GM21825 (cell line): ENCODE measurements around the gene GJB1.

Source experiments
- ATAC-seq: cut with Tn5 transposase; IDR thresholded peaks from one replicate; pipeline ENCODE4 v1.9.1; 2021; ENCODE audit warnings: mild to moderate bottlenecking, moderate library complexity; ENCODE audit not compliant: unreplicated experiment

The GJB1 gene

DNA sequence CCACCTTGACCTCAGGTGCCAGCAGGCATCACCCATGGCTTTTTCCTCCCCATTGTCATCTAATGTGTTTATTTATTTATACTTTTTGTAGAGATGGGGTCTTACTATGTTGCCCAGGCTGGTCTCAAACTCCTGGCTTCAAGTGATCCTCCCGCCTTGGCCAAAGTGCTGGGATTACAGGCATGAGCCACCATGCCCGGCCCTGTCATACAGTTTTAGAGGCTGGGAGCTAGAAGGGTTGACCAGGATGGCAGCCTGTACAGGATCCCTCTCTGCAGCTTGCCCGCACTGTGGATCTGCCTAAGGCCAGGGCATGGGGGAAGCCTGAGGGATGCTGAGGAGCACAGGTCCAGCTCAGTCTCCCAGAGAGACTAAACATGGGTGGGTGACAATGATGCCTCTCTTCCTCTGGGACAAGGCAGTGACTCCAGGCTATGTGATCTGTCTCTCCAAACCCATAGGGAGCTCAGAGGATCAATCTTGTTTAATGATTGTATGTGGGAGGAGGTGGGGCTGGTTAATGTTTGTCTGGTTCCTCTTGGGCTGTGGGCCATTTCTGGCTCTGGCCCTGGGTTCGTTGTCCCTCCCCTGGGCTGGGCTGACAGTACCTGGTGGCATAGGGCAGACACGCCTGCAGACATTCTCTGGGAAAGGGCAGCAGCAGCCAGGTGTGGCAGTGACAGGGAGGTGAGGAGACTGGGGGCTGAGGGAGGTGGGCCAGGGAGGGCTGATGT, 8.3 kb upstream of the GJB1 start:
- no peak for ATAC-seq

DNA sequence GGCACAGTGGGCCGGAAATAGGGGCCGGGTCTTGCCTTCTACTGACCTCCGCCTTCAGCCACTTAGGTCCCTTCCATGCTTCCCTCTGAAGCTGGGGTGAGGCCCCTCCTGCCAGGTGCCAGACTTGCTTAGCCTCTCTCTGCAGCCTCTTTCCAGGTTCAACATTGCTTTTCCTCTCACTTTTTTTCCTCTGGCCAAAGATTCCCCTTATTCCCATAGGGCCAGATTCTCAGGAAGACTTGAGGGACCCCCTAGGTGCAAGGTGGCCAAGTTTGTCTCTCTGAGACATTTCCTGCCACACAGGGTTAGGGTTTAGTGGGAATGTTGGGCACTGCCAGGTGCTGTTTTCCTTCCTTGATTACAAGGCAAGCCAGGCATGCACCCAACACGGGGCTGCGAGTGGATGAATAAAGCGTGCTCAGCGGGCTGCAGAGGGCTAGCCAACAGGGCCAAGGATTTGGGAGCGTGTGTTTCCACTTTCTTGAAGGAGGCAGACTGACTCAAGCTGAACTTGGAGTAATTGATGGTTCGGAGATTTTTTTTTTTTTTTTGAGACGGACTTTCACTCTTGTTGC, 7.6 kb upstream of the GJB1 start:
- ATAC-seq, result no peak

DNA sequence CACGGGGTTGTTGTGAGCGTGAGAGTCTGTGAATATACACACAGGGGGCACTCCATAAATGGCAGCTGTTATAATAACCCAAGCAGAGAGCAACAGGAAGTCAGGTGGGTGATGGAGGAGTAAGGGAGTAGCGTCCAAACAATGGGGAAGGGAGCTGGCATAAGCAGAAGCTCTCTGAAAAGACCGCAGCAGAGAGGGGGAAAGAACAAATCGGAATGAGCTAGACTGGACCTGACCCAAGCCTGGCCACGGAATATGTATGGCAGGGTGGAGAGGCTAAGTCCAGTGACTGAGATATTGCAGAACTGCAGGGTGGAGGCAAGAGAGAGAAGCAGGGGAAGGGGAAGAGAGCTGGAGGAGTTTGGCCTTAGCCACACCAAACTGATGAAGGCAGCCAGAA, 6.5 kb upstream of the GJB1 start:
- no peak for ATAC-seq

DNA sequence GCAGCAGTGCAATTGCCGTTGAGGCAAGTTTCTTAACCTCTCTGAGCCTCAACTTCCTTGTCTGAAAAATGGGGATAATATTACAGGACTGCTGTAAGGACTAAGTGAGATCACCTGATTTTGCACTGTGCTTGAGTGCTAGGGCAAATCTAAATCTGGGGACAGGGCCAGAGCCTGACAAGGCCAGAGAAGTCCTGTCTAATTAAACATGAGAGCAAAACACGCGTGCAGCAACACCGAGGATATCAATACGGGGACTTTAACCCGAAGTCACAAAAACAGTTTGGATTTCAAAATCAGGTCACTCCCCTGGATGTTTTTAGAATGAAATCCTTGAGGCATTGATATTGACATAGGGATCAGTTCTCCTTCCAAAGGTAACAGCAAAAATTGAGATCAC, 5.7 kb upstream of the GJB1 start:
- no peak for ATAC-seq

- no peak for ATAC-seq
These were observed 1.9 kb upstream of the GJB1 start for GRCh38 chrX:71221145-71221544.

DNA sequence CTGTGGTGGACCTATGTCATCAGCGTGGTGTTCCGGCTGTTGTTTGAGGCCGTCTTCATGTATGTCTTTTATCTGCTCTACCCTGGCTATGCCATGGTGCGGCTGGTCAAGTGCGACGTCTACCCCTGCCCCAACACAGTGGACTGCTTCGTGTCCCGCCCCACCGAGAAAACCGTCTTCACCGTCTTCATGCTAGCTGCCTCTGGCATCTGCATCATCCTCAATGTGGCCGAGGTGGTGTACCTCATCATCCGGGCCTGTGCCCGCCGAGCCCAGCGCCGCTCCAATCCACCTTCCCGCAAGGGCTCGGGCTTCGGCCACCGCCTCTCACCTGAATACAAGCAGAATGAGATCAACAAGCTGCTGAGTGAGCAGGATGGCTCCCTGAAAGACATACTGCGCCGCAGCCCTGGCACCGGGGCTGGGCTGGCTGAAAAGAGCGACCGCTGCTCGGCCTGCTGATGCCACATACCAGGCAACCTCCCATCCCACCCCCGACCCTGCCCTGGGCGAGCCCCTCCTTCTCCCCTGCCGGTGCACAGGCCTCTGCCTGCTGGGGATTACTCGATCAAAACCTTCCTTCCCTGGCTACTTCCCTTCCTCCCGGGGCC, 1.2 kb downstream of the GJB1 start:
- ATAC-seq, result no peak

GRCh38 chrX:71225009-71225408, 2.0 kb downstream of the GJB1 start:
- ATAC-seq, result no peak

DNA sequence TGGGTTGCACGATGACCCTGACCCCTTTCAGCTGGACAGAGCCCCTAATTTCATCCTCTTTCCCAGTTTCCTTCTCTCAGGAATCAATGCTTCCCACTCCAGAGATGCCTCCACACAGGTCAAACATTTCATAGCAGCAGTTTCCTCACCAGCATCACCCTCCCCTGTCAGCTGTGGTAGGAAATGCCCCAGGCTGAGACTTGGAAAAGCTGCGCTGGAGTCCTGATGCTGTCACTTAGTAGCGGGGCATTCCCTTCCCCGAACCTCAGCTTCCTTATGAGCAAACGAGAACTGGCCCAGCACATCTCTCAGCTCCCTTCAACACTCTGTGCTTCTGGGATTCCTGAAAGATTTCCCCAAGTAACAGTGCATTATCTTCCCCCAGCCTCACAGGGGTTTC, 2.7 kb downstream of the GJB1 start:
- ATAC-seq, result no peak

- no peak for ATAC-seq
These were observed 4.5 kb downstream of the GJB1 start for GRCh38 chrX:71227370-71228062.

GRCh38 chrX:71228063-71228642, 5.1 kb downstream of the GJB1 start:
- no peak for ATAC-seq

DNA sequence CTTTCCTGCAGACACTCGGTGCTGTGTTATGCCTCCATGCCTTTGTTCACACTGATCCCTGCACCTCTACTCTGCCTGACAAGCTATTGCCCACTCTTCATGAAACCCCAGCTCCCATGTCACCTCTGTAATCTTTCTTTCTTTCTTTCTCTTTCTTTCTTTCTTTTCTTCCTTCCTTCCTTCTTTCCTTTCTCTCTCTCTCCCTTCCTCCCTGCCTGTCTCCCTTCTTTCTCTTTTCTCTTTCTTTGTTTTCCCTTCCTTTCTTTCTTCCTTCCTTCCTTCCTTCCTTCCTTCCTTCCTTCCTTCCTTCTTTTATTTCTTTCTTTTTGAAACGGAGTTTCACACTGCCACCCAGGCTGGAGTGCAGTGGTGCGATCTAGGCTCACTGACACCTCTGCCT, 12.5 kb downstream of the GJB1 start:
- ATAC-seq, result no peak

DNA sequence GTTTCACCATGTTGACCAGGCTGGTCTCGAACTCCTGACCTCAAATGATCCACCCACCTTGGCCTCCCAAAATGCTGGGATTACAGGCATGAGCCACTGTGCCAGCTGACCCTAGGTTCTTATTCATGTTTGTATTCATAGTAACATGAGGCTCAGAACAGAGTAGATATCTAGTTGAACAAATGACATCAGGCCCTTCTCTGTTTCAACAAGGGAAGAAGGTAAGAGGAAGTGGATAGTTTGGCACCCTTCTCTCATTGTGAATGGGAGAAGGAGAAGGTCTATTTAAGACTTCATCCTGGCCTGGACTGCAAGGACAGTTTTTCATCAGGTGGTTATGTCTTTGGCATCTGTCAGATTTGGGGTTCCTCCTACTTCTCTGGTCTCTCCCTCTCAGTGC, 13.8 kb downstream of the GJB1 start:
- ATAC-seq, result no peak

- ATAC-seq, result no peak
These were observed 16.8 kb downstream of the GJB1 start for GRCh38 chrX:71239781-71240180.

DNA sequence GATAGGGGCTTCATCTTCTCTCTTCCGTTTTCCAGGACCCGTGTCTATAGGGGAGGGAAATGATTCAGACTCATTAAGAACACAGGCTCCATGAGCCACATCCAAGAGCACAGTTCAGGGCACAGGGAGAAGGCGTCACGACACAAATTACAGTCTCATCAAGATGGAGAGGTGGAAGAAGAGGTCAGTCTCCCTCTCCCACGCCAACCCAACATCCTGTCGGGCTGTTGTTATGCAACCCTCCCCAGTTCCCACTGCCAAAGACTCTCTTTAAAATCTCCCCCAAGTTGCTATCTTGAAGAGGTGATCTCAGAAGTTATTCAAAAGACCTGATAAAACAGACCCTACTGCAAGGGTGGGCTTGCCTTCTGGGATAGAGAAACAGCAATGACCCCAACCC, 18.3 kb downstream of the GJB1 start:
- ATAC-seq, result no peak

DNA sequence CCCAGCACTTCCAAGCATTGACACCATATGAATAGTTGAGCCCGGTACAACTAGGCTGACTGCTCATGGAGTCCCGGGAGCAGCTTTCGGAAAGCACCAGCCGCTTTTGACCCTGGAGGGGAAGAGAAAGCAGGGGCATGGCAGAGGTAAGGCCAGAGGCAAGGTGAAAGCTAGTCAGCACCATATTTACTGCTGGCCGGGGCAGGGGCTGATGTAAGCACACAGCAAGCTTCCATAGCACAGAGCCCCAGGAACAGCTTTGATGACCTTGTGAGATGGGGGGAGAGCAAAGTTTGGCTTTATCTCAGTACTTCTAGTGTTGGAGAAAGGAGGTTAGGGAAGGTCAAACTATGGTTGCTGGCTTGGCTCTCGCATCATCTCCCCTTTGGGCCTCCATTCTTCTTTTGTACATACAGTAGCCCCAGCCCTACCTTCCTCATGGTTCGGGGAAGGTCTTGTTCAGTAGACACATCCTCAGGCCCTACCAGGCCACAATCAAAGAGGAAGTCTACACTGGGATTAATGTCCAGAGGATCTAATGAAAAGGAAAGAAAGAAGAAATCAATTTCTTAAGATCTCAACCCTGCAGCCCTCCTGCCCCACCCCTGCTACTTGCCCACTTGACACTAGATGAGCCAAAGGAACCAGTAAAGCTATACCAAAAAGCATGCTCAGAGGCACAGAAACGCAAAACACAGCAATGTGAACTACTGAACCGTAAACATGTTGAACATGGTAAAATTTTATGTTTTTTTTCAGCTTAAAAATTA, 21.5 kb downstream of the GJB1 start:
- ATAC-seq, result no peak

DNA sequence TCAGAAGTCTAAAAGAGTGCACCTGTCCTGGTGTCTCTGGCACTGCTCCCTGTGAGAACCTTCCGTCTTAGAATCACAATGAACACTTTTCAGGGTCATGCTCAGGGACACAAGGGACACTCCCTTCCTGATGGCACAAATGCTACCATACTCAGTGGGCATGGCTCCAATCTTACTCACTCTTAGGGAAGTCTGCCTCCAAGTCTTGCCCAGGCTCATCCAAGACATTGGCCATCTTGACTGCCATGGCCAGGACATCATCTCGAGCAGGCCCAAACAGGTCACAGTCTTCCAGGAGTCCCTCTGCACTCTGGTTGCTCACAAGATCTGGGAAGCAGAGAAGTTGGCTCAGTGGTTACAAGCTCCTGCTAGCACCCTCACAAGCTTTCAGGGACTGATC, 22.1 kb downstream of the GJB1 start:
- ATAC-seq, result no peak

DNA sequence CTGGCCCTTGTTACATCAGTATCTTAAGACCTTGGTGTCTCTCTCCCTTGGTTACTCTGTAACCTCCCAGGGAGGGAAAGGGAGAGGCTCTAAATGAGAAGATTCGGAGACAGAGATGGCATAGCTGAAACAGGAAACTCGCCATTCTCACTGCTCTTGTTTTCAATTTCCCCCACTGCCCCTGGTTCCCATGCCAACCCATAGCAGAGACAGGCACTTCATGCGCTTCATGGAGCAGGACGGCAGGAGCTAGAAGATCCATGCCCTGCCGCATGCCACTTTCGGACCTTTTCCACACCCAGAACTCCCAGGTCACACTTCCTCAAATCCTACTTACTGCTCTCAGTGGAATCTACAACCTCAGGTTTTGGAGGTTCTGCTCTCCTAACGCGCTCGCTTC, 27.8 kb downstream of the GJB1 start:
- no peak for ATAC-seq

DNA sequence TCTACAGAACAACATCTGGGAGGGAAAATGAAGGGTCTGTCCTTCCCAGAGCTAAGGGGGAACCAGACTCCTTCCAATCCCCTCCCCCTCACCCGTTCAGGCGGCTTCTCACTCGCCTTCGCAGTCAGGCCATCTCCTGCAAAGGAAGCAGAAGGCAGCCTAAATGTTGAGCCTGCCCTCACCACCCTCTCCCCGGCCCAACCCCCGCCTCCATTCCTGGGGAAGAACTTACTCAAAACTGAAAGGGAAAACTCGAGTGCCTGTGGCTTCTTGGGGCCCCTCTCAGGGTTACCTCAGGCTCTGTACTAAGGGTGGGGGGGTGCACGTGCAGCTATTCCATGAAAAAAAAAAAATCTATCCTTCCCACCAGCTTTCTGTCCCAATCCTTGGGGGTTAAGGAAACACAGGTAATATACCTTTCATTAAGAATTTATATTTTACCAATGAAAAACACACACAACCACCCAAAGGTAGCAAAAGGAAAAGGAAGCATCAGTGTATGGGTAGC, 28.5 kb downstream of the GJB1 start:
- ATAC-seq, result no peak

DNA sequence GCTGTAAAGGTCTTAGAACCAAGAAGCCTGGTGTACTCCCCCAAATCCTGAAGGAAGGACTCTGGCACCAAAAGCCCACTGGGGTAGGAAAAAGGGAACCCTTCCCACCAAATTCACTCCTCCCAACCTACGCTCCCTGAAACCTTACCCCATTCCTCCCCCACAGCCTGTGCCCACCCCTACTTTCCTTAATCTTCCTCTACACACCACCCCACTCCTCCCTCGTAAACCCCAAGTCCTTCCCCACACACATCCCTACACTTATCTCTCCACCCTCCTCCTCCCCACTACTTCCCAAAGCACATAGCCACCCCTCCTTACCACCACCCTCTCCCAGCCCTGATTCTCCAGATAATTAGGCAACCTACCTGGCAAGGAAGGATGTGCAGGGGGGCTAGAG, 29.2 kb downstream of the GJB1 start:
- no peak for ATAC-seq

- ATAC-seq, result no peak
These were observed 30.4 kb downstream of the GJB1 start for GRCh38 chrX:71253253-71254091.
